HG03103 (cell line): Measurements from ENCODE around the gene PDZK1IP1.
"Not testable (repeated sequence)": the region's sequence is repeated elsewhere in the genome, so short reads cannot be mapped to it uniquely, and the experiment has no call there.

Experiments
- ATAC-seq: cut with Tn5 transposase; IDR thresholded peaks from one replicate; pipeline ENCODE4 v1.9.1; 2021; ENCODE audit warnings: low read depth; ENCODE audit not compliant: unreplicated experiment

PDZK1IP1 gene

DNA sequence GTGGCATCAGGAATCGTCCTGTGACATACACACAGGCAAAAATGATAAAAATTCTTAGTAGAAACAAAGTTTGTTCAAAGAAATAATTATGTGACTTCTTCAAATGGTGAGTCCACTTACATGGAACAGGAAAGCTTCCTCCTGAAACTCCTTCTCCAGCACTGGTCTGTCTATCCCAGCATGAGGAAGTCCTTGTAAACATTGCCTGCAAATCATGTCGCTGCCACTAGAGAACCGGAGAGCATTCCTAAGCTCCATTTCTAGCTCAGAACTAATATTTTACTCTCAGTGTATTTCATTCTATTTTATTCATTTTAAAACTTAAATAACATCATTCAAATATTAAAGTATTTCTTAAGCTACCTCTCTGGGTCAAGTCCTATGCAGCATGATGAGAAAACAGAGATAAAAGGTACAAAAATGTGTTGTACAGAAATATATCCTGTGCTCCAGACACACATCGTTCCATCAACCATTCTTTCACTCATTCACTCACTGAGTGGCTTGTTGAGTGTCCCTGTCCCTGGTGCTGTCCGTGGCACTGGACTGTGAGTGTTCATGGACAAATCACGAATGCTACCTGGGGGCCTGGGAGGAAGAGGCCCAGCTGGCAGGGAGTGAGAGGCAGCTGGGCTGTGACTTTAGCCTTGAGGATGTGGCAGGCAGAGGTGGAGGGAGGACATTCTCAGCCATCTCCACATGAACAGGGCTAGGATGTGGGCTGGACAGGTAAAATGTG is 42.6 kb downstream of the PDZK1IP1 start:
- no peak for ATAC-seq

GRCh38 chr1:47146495-47146894 is 43.3 kb downstream of the PDZK1IP1 start:
- ATAC-seq: not testable (repeated sequence)

DNA sequence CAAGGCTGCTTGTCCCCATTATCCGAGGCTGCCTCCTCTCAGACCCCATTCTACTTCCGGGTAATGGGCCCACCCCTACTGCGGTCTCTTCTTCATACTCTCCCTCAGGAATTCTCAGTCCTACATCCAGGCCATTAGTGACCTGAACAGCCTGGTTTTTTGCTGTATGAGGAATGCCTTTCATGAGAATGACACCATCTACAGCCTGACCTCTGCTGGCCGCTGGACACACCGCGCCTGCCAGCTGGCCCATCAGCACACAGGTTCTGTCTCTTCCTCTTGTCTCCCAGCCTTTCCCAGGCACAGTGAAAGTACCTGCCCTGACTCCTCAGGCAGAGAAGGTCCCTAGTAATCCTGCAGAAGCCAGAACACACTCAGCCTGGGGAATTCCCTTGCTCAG is 46.2 kb downstream of the PDZK1IP1 start:
- ATAC-seq: not testable (repeated sequence)

DNA sequence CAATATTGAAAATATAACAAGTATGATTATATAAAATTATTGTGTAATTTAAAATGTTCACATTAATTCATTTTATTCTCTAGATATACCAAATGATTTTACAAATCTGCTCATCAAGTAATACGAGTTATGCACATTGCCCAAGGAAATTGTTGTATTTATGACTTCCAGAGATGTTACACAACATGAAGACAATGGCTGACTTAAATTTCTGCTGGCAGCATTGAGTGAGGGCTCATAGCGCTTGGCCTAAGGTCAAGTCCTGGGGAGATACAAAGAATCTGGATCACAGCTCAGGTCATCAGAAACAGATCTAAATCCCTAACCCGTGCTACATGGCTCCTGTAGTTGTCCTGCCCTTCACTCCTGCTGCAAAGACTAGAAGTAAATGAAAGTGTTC is 49.5 kb downstream of the PDZK1IP1 start:
- not testable (repeated sequence) for ATAC-seq

DNA sequence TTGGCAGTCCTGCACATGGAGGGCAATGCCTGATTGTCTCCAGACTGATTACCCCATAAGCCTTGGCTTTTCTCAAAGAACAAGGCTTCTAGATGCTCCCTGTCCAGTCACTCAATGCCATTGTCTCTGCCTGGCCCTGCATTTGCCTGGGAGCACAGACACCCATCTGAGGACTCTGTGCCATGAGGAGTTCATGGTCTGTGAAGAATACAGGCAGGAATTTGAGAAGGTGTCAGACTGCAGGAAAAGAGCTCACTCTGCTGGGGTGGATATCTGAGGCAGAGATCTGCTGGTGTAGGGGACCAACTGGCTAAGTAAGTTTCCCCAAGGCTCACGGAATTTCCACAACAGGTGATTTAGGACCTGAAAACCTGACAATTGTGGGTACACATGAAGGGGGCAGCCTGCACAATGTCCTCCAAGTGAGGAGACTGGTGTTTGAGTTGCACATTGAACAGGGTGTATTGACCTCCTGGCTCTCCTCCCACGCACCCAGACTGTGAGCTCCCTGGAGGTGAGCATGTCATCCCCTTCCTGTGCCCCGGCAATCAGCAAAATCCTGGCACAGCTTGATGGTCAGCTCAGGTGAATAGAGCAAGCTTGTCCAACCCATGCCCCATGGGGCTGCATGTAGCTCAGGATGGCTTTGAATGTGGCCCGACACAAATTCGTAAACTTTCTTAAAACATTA is 51.8 kb downstream of the PDZK1IP1 start:
- ATAC-seq: no peak

GRCh38 chr1:47137198-47137597 is 52.6 kb downstream of the PDZK1IP1 start, which contains the start of gene CYP4A22:
Gene CYP4A22 (plus strand): TSS chr1:47137441. CDS start chr1:47137486, 45 bp downstream.
- no peak for ATAC-seq
